D721Med (cell line): ENCODE data around the gene CHP1.

Source experiments
- DNase-seq: peaks from one replicate; pipeline ENCODE4 v3.0.0; 2011; ENCODE audit warnings: low spot score; ENCODE audit not compliant: insufficient read length
- FAIRE-seq: peaks from 2 replicates; lab custom pipeline; 2011; peaks lifted over from hg19 to GRCh38; lab: Jason Lieb, UNC
- CTCF ChIP-seq: IDR thresholded peaks from 2 replicates; pipeline ENCODE4 v1.5.1; 2012; ENCODE audit warnings: mild to moderate bottlenecking, control low read depth; ENCODE audit not compliant: insufficient read depth; ENCODE audit errors: missing control alignments

Gene CHP1

GRCh38 chr15:41284427-41285177, 53.5 kb downstream of the CHP1 start:
- TF ChIP-seq CTCF = no peak
- DNase-seq (no peak), FAIRE-seq (no peak)

GRCh38 chr15:41285285-41285684, 54.2 kb downstream of the CHP1 start:
- no peak for FAIRE-seq
- DNase-seq = no peak
- no peak for TF ChIP-seq CTCF

- TF ChIP-seq CTCF = no peak
- FAIRE-seq (no peak), DNase-seq (no peak)
Measured at GRCh38 chr15:41286665-41287333, 55.7 kb downstream of the CHP1 start.

- no peak for TF ChIP-seq CTCF
Measured at GRCh38 chr15:41288464-41288863, 57.4 kb downstream of the CHP1 start.

GRCh38 chr15:41289953-41290352, 58.9 kb downstream of the CHP1 start:
- FAIRE-seq (no peak), DNase-seq (no peak)
- no peak for TF ChIP-seq CTCF

More at GRCh38 chr15:41288464-41288863, 57.4 kb downstream of the CHP1 start:
- no peak for FAIRE-seq
- no peak for DNase-seq

- DNase-seq = no peak
- no peak for TF ChIP-seq CTCF
- no peak for FAIRE-seq
Measured at GRCh38 chr15:41291065-41291631, 60.1 kb downstream of the CHP1 start.
